NCI-H146 treated with DMSO at 0.1 percent for 48 hours (cell line): ENCODE data around the gene DCAF15.

Source experiments
- DNase-seq: peaks from one replicate; lab custom pipeline; 2025; ENCODE audit not compliant: unreplicated experiment; lab: John Stamatoyannopoulos, UW

The DCAF15 gene

DNA sequence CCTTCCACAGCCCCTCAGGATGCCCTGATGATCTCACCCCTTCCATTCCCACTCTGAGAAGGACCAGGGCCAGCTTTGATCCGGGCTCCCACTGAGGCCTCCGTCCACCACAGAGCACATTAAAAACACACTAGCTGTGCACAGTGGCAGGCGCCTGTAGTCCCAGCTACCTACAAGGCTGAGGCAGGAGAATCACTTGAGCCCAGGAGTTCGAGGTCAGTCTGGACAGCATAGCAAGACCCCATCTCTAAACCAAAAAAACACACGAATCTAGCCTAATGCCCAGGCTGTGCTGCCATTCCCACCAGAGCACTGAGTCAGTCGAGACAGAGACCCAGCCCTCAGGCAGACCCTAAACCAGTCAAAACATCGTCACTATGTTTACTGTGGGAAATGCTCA is 39.7 kb downstream of the DCAF15 start:
- no peak for DNase-seq

DNA sequence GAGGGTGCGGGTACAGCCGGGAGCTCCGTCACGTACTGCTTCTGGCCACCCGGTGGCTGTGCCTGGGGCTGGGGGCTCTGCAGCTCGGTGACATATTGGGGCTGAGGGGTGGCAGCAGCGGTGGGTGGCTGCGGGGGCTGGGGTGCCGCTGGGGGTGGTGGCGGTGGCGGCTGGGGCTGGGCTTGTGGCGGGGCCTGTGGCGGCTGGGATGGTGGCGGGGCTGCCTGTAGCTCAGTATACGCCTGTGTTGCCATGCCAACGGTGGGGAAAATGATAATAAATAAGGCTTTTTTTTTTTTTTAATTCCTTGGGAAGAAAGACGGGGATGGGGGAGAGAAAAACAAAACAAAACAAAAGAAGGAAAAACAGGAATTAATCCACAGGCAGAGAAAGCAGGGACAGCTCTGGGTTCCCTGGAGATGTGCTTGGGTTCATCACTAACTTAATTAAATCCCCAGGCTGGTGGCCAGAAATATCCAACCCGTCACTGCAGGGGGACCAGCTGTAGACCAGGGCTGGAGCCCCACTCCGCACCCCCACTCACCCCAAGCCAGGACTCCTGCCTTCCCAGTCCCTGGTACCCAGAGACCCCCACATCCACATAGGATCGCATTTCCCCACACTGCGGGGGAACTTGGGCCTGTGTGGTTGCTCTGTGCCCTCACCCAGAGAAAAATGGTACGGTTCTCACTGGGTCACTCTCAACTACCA is 41.4 kb downstream of the DCAF15 start:
- no peak for DNase-seq

GRCh38 chr19:13995017-13995728 is 42.9 kb downstream of the DCAF15 start:
- no peak for DNase-seq

DNA sequence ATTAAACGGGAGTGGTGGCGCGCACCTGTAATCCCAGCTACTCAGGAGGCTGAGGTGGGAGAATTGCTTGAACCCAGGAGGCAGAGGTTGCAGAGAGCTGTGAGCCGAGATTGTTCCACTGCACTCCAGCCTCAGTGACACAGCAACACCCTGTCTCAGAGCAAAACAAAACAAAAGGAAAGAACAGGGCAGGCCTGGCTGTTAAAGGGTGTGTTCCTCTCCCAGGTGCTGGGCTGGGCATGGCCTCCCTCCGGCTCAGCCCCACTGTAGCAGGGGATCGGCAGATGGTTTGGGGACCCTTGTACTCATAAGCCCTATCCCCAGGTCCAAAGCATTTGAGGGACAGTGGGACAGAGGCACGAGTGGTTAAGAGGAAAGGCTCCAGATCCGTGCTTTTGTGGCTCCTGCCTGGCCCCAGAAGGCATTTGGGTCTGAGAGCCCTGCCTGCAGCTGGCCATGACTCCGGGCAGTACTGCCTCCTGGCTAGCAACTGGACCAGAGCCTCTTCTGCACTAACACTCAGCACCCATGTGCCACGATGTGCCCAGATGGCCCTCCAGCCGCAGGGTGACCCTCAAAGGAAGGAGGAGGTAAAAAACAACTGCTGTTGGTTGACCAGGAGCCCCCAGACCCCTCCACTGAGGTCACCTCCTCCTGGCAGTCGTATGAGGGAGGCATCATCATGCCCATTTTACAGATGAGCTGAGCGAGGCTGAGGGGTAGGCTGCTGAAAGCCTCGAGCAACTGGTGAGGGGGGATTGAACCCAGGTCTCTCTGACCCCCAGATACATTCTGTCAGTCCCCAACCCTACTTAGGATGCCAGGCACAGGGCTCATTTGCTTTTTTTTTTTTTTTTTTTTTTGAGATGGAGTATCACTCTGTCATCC is 43.8 kb downstream of the DCAF15 start:
- DNase-seq: no peak

GRCh38 chr19:13996928-13997630 is 44.8 kb downstream of the DCAF15 start:
- no peak for DNase-seq

- no peak for DNase-seq
Measured at GRCh38 chr19:13997631-13997962, 45.3 kb downstream of the DCAF15 start.

DNA sequence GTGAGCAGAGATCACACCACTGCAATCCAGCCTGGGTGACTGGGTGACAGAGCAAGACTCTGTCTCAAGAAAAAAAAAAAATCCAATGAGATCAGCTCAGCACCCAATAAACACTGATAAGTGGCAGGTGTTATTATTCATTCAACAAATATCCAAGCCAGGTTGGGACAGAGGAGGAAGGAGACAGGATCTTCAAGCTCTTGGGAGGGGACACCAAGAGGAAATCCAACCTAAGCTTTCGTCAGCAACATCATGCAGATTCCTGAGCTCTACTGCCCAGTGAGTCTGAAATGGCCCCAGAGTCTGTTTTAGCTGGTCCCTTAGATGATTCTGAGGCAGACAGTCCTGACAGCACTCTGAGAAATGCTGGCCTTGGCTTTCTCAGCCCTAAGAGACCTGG is 46.1 kb downstream of the DCAF15 start:
- DNase-seq: no peak

- no peak for DNase-seq
Measured at GRCh38 chr19:13999085-13999484, 46.8 kb downstream of the DCAF15 start.

GRCh38 chr19:14000691-14001375 is 48.5 kb downstream of the DCAF15 start:
- DNase-seq: no peak

- DNase-seq: no peak
Measured at GRCh38 chr19:14002571-14003250, 50.4 kb downstream of the DCAF15 start.

DNA sequence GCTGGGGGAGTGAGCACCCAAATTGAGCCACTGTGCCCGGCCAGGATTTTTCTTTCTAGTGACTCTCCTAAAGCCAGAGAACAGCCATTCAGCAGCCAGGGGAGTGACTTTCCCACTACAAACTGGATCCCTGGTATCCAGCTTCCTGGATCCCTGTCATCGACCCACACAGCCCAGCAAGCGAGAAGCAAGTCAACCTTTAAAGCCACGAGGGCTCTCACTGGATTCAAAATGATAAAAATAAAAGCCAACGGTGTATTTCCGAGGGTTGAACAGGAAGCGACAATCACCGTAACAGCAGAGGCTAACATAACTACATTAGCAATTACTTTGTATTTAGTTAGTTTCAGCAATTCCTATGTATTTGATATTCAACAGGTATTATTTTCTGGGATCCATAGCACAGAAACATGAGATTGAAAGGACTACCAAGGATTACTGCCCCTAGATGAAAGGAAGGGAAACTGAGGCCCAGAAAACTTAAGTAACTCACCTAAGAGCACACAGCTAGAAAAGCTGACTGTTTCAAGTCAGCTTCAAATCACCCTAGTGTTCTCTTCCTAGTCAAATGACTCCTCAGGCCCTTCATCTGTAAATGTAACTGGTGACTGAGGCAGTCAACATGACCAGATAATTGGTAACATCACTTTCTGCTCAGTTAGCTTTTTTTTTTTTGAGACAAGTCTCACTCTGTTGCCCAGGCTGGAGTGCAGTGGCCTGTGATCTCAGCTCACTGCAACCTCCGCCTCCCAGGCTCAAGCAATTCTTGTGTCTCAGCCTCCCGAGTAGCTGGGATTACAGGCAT is 51.1 kb downstream of the DCAF15 start:
- DNase-seq: no peak

GRCh38 chr19:14004619-14005348 is 52.5 kb downstream of the DCAF15 start:
- DNase-seq: no peak

DNA sequence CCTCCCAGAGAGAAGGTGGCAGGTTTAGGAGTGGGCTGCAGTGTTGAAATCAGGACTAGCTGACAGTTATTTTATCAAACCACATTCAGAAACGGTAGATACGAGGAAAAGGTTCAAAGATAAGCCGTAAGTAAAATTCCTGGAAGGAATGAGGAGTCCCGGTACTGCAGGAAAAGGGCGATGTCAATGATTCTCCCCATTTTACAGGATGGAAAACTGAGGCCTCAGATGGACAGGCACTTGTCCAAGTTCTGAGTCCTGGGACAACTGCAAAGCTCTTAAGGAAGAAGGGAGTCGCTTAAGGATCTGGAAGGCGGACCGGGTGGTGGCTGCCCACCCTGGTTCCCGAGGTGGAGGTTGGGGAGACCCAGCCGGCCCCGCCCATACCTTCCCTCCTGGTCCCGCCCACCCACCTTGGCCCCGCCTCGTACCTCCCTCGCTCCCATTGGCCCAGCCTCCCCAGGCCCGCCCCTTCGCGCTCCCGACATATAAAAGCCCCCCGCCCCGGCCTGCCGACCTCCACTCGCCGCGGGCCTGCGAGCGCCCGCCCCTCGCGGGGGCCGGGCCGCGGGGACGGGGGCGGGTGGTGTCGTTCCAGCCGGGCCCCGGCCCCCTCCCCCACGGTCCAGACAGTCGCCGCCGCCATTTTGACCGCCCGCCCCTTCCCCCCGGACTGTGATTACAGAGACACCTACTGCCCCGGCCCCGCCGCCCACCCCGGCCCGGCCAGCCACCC is 53.2 kb downstream of the DCAF15 start:
- peak; percentile 50 for DNase-seq

GRCh38 chr19:14006085-14006765 is 53.9 kb downstream of the DCAF15 start, which contains the start of gene RFX1:
Gene RFX1 (minus strand): TSS chr19:14006320. CDS start chr19:13993843, 12,477 bp downstream.
- peak; percentile 100 for DNase-seq

DNA sequence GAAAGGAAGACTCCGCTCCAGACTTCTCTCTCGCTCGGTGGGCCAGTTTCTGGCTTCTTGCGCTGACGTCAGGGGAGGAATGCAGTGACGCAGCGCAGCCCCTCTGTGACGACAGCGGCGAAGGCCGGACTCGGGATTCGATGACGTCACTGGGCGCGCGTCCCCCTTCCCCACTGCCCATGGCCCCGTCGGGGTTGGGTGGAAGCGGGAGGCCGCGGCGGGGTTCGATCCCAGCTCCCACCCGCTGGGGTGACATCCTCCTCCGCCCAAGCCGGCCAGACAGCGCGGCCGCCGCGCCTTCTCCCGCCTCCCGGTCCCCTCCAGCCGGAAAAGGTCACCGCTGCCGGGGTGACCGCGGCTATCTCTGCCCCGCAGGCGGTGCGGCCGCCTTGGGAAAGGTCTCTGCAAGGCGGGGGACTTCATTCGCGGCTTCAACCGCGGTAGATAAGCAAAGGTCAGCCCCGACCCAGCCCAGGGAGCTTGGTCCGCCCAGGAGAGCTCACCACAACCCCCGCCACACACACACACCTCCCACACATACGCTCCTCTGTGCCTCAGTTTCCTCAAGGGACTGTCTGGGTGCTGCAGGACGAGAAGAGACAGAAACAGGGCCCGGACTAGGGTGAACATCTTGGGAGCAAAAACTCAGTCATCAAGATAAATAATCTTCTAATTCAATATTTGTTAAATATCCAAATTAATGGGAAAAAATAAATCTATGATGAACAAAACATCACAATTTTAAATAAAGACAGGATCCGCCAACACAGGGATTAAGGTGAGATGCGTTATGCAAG is 54.7 kb downstream of the DCAF15 start:
- DNase-seq: peak; percentile 94
